ENCODE measurements around the gene RAB35.

DNA sequence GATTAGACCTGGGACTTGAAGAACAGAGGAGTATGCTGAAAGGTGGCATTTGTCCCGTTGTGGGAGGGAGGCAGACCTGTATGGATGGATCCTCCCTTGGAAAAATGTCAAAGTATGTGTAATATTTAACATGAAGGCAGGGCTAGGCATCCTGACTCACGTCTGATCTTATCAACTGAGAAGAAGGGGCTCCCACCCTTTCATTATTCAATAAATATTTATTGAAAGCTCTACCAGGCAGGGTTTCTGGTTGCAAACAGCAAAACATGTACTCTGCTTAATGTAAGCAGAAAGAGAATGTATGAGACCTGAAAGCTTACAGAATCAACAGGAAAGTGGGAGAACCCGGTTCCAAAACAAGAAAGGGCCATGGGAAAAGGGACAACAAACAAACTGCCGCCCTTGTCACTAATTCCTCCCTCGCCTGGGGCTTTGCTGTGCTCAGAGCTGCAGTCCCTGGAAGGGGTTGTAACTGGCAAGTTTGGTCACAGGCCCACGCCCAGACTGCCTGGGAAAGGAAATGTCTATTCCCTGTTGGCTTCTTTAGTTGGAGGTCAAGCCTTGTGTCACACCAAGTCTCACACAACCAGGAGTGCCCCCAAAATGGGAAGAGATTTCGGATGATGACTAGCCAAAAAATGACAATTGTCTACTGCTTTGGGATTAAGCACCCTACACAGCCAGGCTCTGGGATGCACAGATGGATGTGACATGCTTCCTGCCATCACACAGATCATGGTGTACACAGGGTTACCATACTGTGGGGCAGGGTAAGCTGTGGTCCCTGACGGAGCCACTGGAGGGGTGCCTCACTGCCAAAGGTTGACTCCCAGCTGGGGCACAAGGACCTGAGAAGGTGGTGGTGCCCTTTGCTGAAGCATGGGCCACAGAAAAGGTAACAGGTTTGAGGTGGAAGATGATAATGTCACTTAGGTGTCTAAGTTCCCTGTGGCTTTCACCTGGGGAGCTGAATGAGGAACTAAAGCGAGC is 36.8 kb downstream of the RAB35 start:
- TF ChIP-seq POLR2A (IDR thresholded peaks at IDR 0.05) (no peak), CTCF (IDR thresholded peaks at IDR 0.05) (no peak)
